Mesenteric fat pad (tissue), 1 donor: Measurements from ENCODE around the gene EXOC6. TPM values are rescaled to one million over a fixed set of nuclear protein-coding genes. Genes with fewer than 3 reads are reported as not detected.

ENCODE experiments used
- DNase-seq: peaks from one replicate; pipeline ENCODE4 v3.0.0-alpha.2; 2020; ENCODE audit warnings: low spot score
- total RNA-seq: library from RNA; stranded (reverse); fragmentation: NEBNext Ultra II Directional; extraction: Animal tissue kit (Norgen Biotek cat#: 25700); gene quantifications from one replicate; pipeline ENCODE4 v1.2.1, GENCODE V29; 2021
- donor health status: DM: yes; HTN: yes; CAD: no.

The EXOC6 gene
- total RNA-seq, 1 donor from 2014 or later, result 12.3 TPM

GRCh38 chr10:93063144-93063976, 215.0 kb downstream of the EXOC6 start:
- no peak for DNase-seq

- no peak for DNase-seq
Observed at GRCh38 chr10:93063977-93064660, 215.8 kb downstream of the EXOC6 start.

GRCh38 chr10:93064874-93065660, 216.7 kb downstream of the EXOC6 start:
- no peak for DNase-seq

- DNase-seq, result no peak
Observed at GRCh38 chr10:93065675-93066543, 217.6 kb downstream of the EXOC6 start.

GRCh38 chr10:93066544-93066913, 218.2 kb downstream of the EXOC6 start:
- no peak for DNase-seq

GRCh38 chr10:93067443-93068365, 219.4 kb downstream of the EXOC6 start:
- DNase-seq, result no peak

- no peak for DNase-seq
Observed at GRCh38 chr10:93068411-93069244, 220.3 kb downstream of the EXOC6 start.

- no peak for DNase-seq
Observed at GRCh38 chr10:93069245-93069561, 220.9 kb downstream of the EXOC6 start.

GRCh38 chr10:93070378-93071176, 222.3 kb downstream of the EXOC6 start:
- DNase-seq, result no peak

- no peak for DNase-seq
Observed at GRCh38 chr10:93071177-93071472, 222.8 kb downstream of the EXOC6 start.

GRCh38 chr10:93071674-93072224, 223.4 kb downstream of the EXOC6 start:
- no peak for DNase-seq

- no peak for DNase-seq
Observed at GRCh38 chr10:93072225-93072712, 223.9 kb downstream of the EXOC6 start.

- DNase-seq, result no peak
Observed at GRCh38 chr10:93072713-93073538, 224.6 kb downstream of the EXOC6 start.

- no peak for DNase-seq
Observed at GRCh38 chr10:93073539-93074146, 225.3 kb downstream of the EXOC6 start, which contains the start of gene CYP26A1. CYP26A1 (plus strand) TSS chr10:93073893; CDS start chr10:93073935, 42 bp downstream.

GRCh38 chr10:93074147-93074596, 225.9 kb downstream of the EXOC6 start:
- no peak for DNase-seq
